ENCODE data around the gene DCAF6. TPM values are rescaled to one million over a fixed set of nuclear protein-coding genes. Genes with fewer than 3 reads are reported as not detected.

DCAF6 gene
- total RNA-seq, 4 donors from 2014 or later: 99.6 to 137 (median 115) TPM

DNA sequence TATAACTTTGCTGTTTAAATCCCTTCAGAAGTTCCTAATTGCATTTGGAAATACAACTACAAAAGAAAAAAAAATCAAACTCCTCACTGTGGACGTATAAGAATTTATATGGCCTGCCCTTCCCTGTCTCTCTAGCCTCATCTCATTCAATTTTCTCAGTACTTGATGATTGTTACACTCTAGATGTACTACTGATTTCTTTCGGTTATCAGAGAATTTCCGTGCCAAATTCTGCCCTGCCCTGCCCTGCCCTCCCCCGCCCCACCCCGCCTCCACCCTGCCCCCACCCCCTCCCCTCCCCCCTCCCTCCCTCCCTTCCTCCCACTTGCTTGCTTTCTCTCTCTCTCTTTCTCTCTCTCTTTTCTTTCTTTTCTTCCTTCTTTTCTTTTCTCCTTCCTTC, 72.1 kb downstream of the DCAF6 start:
- 79 to 88% methylated on average over 3 of the region's 5 CpGs for WGBS, 2 donors (ENCODE audit: low coverage in 1 of 2)
- H3K9me3 ChIP-seq: no peaks in the 10 kb centered on the region
- no peaks in the 10 kb centered on the region for H3K27me3 ChIP-seq
- H3K4me3 ChIP-seq: no peak overlapping the region
- TF ChIP-seq EP300 (IDR thresholded peaks at IDR 0.05) (no peak), POLR2AphosphoS5 (IDR thresholded peaks at IDR 0.05) (no peak), POLR2A (IDR thresholded peaks at IDR 0.05) (no peak), CTCF (IDR thresholded peaks at IDR 0.05) (no peak)
- peaks cover 0 to 10% (median 0%) of the 10 kb centered on the region in 3 donors for H3K4me1 ChIP-seq
- H3K36me3 ChIP-seq: peaks cover 0 to 57% of the 10 kb centered on the region in 2 donors
- no peak for ATAC-seq
- H3K27ac ChIP-seq: no peak overlapping the region

GRCh38 chr1:168009322-168009721, 72.8 kb downstream of the DCAF6 start:
- no peak for TF ChIP-seq POLR2A (IDR thresholded peaks at IDR 0.05)
- no peak for TF ChIP-seq EP300 (IDR thresholded peaks at IDR 0.05)
- no peak for TF ChIP-seq POLR2AphosphoS5 (IDR thresholded peaks at IDR 0.05)
- TF ChIP-seq CTCF (IDR thresholded peaks at IDR 0.05): no peak
- Histone ChIP-seq H3K27ac (no peak overlapping the region), H3K27me3 (no peaks in the 10 kb centered on the region), H3K4me1 (peaks cover 0 to 10% (median 0%) of the 10 kb centered on the region in 3 donors), H3K4me3 (no peak overlapping the region), H3K36me3 (peaks cover 0 to 57% of the 10 kb centered on the region in 2 donors), H3K9me3 (no peaks in the 10 kb centered on the region)
- no peak for ATAC-seq

DNA sequence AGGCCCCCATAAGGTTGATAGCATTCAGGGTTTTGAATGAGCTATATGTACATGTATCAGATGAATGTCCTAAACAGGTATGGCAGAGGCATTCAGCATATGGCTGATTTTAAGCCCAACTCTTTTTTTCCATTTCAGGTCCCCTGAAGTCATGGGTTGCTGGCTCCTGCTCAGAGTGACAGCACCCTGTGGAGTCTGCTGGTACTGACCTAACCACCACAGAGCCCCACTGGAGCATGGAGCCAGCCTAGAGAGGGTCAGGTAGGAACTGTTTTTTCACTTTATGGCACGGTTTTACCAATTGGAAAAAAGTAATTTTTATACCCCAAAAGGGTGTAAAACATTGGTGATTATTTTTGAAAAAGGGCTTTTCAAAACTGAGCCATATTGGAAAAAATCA, 82.9 kb downstream of the DCAF6 start:
- no peak overlapping the region for H3K27ac ChIP-seq
- no peak overlapping the region for H3K4me3 ChIP-seq
- no peak for ATAC-seq
- H3K9me3 ChIP-seq: no peaks in the 10 kb centered on the region
- peaks cover 0 to 59% of the 10 kb centered on the region in 2 donors for H3K36me3 ChIP-seq
- WGBS, 2 donors (ENCODE audit: low coverage in 1 of 2): 56 to 100% methylated on average over 1 of the region's 1 CpG
- H3K27me3 ChIP-seq: no peaks in the 10 kb centered on the region
- no peak for TF ChIP-seq EP300 (IDR thresholded peaks at IDR 0.05)
- TF ChIP-seq POLR2AphosphoS5 (IDR thresholded peaks at IDR 0.05): no peak
- no peak for TF ChIP-seq POLR2A (IDR thresholded peaks at IDR 0.05)
- TF ChIP-seq CTCF (IDR thresholded peaks at IDR 0.05): no peak
- no peaks in the 10 kb centered on the region for H3K4me1 ChIP-seq

- Histone ChIP-seq H3K9me3 (no peaks in the 10 kb centered on the region), H3K4me1 (no peaks in the 10 kb centered on the region), H3K27ac (no peak overlapping the region), H3K36me3 (peaks cover 0 to 15% of the 10 kb centered on the region in 2 donors), H3K4me3 (no peak overlapping the region), H3K27me3 (no peaks in the 10 kb centered on the region)
- ATAC-seq: no peak
- 71 to 92% methylated on average over 1 to 5 of the region's 5 CpGs for WGBS, 2 donors (ENCODE audit: low coverage in 1 of 2)
- no peak for TF ChIP-seq POLR2AphosphoS5 (IDR thresholded peaks at IDR 0.05)
- TF ChIP-seq EP300 (IDR thresholded peaks at IDR 0.05): no peak
- no peak for TF ChIP-seq CTCF (IDR thresholded peaks at IDR 0.05)
- no peak for TF ChIP-seq POLR2A (IDR thresholded peaks at IDR 0.05)
Observed at GRCh38 chr1:168031198-168031597, 94.7 kb downstream of the DCAF6 start.

DNA sequence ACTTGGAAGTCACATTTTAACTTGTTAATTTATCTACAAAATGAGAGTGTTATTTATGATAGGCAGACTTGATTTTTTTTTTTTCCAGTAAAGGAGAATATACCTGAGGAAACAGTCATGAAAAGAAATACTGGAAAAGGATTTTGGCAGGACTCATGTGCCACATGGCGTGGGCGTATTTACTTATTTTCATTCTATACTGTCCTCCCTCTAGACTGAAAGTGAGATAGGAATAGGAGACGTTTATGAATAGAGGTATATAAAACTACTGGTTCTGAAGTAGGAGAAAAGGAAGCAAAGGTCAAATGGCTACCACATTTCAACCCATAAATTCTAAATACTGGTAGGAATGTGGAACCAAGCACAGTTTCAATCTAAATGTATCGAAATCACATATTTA, 95.1 kb downstream of the DCAF6 start:
- TF ChIP-seq CTCF (IDR thresholded peaks at IDR 0.05): no peak
- no peak for TF ChIP-seq POLR2A (IDR thresholded peaks at IDR 0.05)
- no peak for TF ChIP-seq EP300 (IDR thresholded peaks at IDR 0.05)
- TF ChIP-seq POLR2AphosphoS5 (IDR thresholded peaks at IDR 0.05): no peak
- Histone ChIP-seq H3K4me1 (no peaks in the 10 kb centered on the region), H3K27me3 (no peaks in the 10 kb centered on the region), H3K36me3 (peaks cover 0 to 15% of the 10 kb centered on the region in 2 donors), H3K27ac (no peak overlapping the region), H3K9me3 (no peaks in the 10 kb centered on the region), H3K4me3 (no peak overlapping the region)
- no peak for ATAC-seq
- 80 to 93% methylated on average over 4 of the region's 4 CpGs for WGBS, 2 donors (ENCODE audit: low coverage in 1 of 2)

Data from gastroesophageal sphincter (tissue), 4 donors.